ENCODE results near the gene ASB6. TPM values are rescaled to one million over a fixed set of nuclear protein-coding genes. Genes with fewer than 3 reads are reported as not detected.
"Not testable (repeated sequence)": the region's sequence is repeated elsewhere in the genome, so short reads cannot be mapped to it uniquely, and the experiment has no call there.

ASB6 gene
- total RNA-seq, 1 donor from 2014 or later = 28.1 TPM

GRCh38 chr9:129610473-129611306, 31.3 kb downstream of the ASB6 start:
- intact Hi-C loops (cut with micrococcal nuclease) = loop anchor here (1.0 to 5.0 kb wide), 11 partner anchors 14 to 479 kb away; no protein-coding TSS in a partner anchor

GRCh38 chr9:129610213-129610472, 31.8 kb downstream of the ASB6 start:
- intact Hi-C loops (cut with micrococcal nuclease) = loop anchor here (1.0 to 5.0 kb wide), 7 partner anchors 113 to 471 kb away; no protein-coding TSS in a partner anchor

GRCh38 chr9:129609486-129610212, 32.3 kb downstream of the ASB6 start:
- intact Hi-C loops (cut with micrococcal nuclease) = loop anchor here (1.0 to 5.0 kb wide), 7 partner anchors 113 to 470 kb away; no protein-coding TSS in a partner anchor

DNA sequence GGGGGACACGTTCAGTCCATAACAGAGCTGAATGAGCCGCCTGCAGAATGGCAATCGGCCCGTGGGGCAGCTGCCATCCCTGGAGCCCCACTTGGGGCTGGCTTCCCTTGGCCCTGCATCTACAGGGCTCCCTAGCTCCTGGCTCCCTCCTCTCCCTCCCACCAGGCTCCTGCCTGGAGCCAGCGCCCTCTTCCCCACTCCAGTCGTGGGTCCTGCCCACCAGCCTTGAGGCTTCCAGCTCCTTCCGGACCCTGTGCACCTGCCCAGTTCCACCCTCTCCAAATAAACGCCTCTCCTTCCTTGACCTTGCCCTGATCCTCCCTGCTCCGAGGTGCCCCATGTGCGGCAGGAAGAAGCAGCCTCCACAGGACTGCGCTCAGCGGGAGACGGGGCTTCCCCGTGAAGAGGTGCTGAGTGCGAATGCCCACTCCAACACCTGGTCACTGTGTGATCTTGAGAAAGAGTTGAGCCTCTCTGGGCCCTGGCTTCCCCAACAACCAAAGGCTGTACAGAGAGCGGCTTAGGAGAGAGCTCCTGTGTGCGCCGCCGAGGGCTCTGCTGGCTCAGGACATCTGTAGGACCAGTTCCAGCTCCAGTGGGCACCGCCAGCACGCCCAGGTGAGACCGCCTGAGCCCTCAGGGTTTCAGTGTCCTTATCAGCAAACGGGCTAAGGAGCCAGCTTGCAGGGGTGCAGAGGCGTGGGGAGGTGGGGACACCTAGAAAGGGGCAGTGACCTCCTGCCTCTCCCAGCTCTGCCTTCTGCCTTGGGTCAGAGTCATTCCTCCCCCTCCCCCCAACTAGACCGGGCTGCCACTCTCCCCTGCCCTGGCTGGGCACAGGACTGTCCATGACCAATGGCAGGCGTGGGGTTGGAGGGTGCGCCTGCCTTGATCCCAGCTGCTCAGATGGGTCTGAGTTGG, 33.1 kb downstream of the ASB6 start:
- intact Hi-C loops (cut with micrococcal nuclease) = no loop called here

- intact Hi-C loops (cut with micrococcal nuclease) = no loop called here
Measured at GRCh38 chr9:129607027-129607387, 34.9 kb downstream of the ASB6 start.

DNA sequence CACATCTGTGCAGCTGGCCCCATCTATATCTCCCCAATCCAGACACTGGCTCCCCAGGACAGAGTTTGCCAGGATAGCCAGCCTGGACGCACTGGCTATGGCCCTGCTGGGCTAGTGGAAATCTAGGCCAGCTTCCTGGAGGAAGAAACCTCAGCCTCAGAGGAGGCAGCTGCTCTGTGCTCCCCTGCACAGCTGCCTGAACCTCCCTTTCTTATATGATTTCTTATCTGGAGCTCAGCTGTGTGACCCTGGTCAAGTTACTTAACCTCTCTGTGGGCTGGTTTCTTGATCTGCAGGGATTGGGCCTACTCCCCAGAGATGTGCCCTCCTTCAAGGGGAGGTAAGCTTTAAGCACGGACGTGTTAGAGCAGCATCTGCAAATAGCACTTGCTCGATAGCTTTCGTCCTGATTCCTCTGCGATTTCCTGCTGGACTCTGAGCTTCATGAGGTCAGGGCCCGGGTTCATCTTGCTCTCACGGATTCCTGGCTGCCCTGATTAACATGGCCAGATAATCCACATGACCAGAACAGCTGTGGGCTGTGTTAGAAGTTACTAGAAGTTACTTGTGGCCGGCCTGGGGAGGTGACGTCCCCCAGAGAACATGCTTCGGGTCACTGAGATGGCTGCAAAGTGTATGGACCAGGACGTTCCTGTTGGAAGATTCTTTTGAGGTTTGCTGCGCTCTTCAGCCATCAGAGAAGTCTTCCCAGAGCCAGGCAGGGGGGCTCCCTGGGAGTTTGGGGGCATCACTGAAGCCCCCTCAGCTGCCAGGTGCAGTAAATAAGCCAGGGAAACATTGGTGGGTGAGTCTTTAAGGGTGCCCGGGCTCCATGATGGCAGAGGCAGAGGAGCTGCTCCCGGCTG, 35.6 kb downstream of the ASB6 start:
- intact Hi-C loops (cut with micrococcal nuclease) = no loop called here

DNA sequence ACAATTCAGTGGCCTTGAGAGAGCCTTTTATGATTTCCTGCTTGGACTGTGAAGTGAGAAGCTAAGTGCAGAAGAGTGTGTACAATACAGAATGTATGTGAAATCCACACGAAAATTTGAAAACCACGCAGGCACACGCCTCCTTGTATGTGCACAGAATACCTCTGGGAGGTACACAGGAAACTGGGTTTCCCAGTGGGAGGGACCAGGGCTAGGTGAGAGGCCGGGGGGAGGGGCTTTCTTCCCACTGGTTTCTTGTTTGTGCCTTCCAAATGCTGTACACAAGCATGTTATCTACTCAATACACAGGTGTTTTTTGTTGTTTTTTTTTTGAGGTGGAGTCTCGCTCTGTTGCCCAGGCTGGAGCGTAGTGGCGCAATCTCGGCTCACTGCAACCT, 37.2 kb downstream of the ASB6 start:
- intact Hi-C loops (cut with micrococcal nuclease) = no loop called here

- intact Hi-C loops (cut with micrococcal nuclease) = no loop called here
Measured at GRCh38 chr9:129604056-129604765, 37.7 kb downstream of the ASB6 start.

DNA sequence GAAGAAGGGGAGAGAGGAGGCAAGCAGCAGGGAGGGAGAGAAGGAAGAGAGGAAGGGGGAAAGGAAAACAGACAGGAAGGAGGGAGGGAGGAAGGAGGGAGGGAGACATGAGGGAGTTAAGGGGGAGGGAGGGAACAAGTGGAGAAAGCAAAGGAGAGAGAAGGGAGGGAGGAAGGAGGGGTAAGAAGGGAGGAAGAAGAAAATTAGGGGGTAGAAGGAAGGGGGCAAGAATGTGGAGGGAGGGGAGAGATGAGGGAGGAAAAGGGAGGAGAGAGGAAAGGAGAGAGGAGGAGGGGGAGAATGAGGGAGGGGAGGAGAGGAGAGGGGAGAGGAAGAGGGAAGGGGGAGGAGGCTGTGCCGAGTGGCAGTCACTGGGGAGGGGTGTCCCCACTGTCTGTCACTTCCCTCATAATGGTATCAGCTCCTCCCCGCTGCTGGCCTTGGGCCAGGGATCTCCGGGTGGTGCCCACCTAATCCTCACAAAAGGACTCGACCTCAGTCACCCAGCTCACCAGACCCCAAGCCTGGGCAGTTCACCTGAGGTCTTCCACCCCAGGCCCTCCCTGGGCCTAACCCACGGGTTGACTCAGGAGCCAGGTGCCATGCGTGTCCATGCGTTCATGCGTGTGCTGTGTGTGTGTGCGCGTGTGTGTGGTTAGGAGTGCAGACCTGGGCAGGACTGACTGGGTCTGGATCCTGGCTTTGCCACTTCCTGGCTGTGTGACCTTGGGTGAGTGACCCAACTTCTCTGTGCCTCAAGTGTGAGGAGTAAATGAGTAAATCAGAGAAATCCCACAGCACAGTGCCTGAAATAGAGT, 39.1 kb downstream of the ASB6 start:
- intact Hi-C loops (cut with micrococcal nuclease) = no loop called here

GRCh38 chr9:129601082-129601674, 40.8 kb downstream of the ASB6 start:
- intact Hi-C loops (cut with micrococcal nuclease) = no loop called here

GRCh38 chr9:129598089-129598596, 43.8 kb downstream of the ASB6 start:
- intact Hi-C loops (cut with micrococcal nuclease) = no loop called here

- intact Hi-C loops (cut with micrococcal nuclease) = no loop called here
Measured at GRCh38 chr9:129597355-129598088, 44.4 kb downstream of the ASB6 start.

DNA sequence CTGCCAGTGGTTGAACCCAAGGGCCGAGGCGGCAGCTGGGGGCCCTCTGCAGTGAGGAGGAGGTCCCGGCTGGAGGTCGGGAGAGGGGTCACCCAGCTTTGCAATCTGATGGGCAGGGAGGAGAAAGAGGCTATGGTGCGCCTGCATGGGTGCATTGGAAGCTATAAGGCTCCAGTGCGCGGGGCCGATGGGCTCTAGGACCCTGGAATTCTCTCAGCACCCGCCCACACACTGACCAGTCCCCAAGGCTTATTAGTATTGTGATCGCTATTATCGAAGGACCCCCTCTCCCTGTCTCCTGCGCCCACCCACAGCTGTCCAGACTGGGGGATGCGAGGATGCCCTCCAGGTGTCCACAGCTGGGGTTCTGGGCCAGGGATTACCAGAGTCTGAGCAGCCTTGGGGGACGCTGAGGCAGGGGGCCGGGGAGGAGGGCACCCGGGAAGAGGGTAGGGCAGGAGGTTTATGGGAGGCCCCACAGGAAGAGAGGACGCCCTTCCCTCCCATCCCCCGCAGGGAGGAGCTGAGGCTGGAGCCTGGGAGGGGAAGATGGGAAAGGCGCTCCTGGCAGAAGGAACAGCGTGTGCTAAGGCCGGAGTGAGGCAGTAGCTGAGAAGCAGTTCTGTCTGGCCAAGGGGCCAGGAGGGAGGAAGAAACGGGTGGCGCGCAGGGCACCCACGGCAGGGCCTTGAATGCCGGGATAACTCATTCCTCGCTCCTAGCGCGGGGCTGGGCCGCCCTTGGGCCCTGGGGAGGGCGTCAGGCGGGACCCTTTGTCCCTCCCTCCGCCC, 45.2 kb downstream of the ASB6 start:
- intact Hi-C loops (cut with micrococcal nuclease) = no loop called here

DNA sequence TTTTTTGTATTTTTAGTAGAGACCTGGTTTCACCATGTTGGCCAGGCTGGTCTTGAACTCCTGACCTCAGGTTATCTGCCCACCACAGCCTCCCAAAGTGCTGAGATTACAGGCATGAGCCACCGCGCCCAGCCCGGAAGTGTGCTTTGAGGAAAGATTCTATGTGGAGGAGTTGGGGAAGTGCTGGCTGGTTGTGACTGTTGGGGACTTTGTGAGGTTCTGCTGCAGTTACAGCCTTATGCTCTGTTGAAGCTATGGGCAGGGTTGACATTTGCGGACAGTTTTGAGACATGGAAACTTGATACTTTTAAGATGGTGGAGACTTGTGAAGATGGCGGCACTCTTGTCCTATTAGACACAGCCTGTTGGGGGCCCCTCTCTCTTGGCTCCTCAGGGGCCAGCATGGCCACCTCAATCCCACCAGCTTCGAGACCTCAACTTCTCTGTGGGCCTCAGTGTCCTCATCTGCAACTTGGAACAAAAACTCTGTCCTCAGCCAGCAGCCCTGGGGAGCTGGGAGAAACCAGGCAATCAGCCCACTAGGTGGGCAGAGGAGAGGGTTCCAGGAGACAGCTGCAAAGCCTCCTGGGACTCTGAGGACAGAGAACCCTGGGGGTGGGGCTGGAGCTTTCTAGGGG, 45.9 kb downstream of the ASB6 start:
- intact Hi-C loops (cut with micrococcal nuclease) = no loop called here

GRCh38 chr9:129595311-129595741, 46.6 kb downstream of the ASB6 start:
- intact Hi-C loops (cut with micrococcal nuclease) = no loop called here

GRCh38 chr9:129594632-129595031, 47.3 kb downstream of the ASB6 start:
- intact Hi-C loops (cut with micrococcal nuclease) = no loop called here

- intact Hi-C loops (cut with micrococcal nuclease) = not testable (repeated sequence)
Measured at GRCh38 chr9:129592790-129593189, 49.2 kb downstream of the ASB6 start.
